Natural killer cell (primary cell): ENCODE measurements around the gene ELP4. TPM values are rescaled to one million over a fixed set of nuclear protein-coding genes. Genes with fewer than 3 reads are reported as not detected.

Experiments used
- ATAC-seq, 3 donors: fragments of 150-1000 bp in 2 of 3; fragments of 200-7000 bp in 1 of 3; cut with Tn5 transposase; 1 replicate in 1 of 3; 2 replicates in 2 of 3; pipeline ENCODE4 v1.10.0; 2021; ENCODE audit warnings: mild to moderate bottlenecking in 2 of 3, moderate library complexity in 2 of 3
- DNase-seq, 2 donors: peaks; one replicate each; pipeline versions ENCODE4 v3.0.0 to v3.0.0-alpha.2; 2013 to 2021; ENCODE audit warnings: mixed read lengths in 1 of 2
- H3K27ac ChIP-seq: one replicate; pipeline ENCODE4 v1.5.1; 2013; ENCODE audit warnings: mild to moderate bottlenecking, low read length
- H3K27me3 ChIP-seq: one replicate; pipeline ENCODE4 v1.6.1; 2013; ENCODE audit warnings: low read length; ENCODE audit not compliant: control insufficient read depth, insufficient read depth
- H3K36me3 ChIP-seq: one replicate; pipeline ENCODE4 v1.6.1; 2013; ENCODE audit warnings: low read length; ENCODE audit not compliant: control insufficient read depth, insufficient read depth
- H3K4me1 ChIP-seq: one replicate; pipeline ENCODE4 v1.6.1; 2013; ENCODE audit warnings: low read length; ENCODE audit not compliant: control insufficient read depth, insufficient read depth
- H3K4me3 ChIP-seq: one replicate; pipeline ENCODE4 v1.5.1; 2013; ENCODE audit warnings: low read length
- H3K9me3 ChIP-seq: one replicate; pipeline ENCODE4 v1.6.1; 2013; ENCODE audit warnings: low read length; ENCODE audit not compliant: control insufficient read depth, insufficient read depth
- H3K27ac Mint-ChIP-seq, 2 donors: one replicate each; pipeline ENCODE4 v1.8.0; 2022; ENCODE audit warnings: mild to moderate bottlenecking in 2 of 2, mixed read lengths in 2 of 2, moderate library complexity in 1 of 2
- H3K27me3 Mint-ChIP-seq, 2 donors: one replicate each; pipeline ENCODE4 v1.8.0; 2022; ENCODE audit warnings: low read depth in 2 of 2, mixed read lengths in 2 of 2
- H3K36me3 Mint-ChIP-seq: one replicate; pipeline ENCODE4 v1.8.0; 2022; ENCODE audit warnings: mixed read lengths
- H3K4me1 Mint-ChIP-seq, 2 donors: one replicate each; pipeline ENCODE4 v1.8.0; 2022; ENCODE audit warnings: mixed read lengths in 2 of 2
- H3K4me3 Mint-ChIP-seq: one replicate; pipeline ENCODE4 v1.8.0; 2022; ENCODE audit warnings: mild to moderate bottlenecking, moderate library complexity, mixed read lengths
- H3K9me3 Mint-ChIP-seq, 2 donors: one replicate each; pipeline ENCODE4 v1.8.0; 2022; ENCODE audit warnings: mixed read lengths in 2 of 2
- CTCF ChIP-seq: fragments of 200-600 bp; IDR thresholded peaks from one replicate; pipeline ENCODE4 v1.8.0; 2022; ENCODE audit warnings: antibody characterized with exemption
- WGBS: methylation state at CpG from one replicate; pipeline ENCODE4 v1.1.7; 2013; ENCODE audit warnings: missing lambda C conversion rate; ENCODE audit not compliant: insufficient coverage; 5-methylcytosine and 5-hydroxymethylcytosine counted together
- intact Hi-C: fragments of 100-400 bp; cut with micrococcal nuclease; formaldehyde crosslinking; loops from one replicate; pipeline ENCODE4 v1.14.2; 2022
- total RNA-seq, 4 donors: library from RNA; stranded (reverse); fragments of 120-200 nt in 1 of 4; gene quantifications; one replicate each; pipeline versions ENCODE4 v1.2.3 to v1.2.4, GENCODE V29; 2013 to 2022

ELP4 gene
- total RNA-seq, 3 donors from 2014 or later (not counting 1 experiment from before 2014, with no cell fraction given): 22.8 to 29.6 (median 23.4) TPM

GRCh38 chr11:31802609-31802989, 293.0 kb downstream of the ELP4 start:
- intact Hi-C loops: no loop called here
- Histone ChIP-seq H3K4me3 (no peak overlapping the region), H3K27ac (no peak overlapping the region), H3K36me3 (no peaks in the 10 kb centered on the region), H3K27me3 (peaks cover 78% of the 10 kb centered on the region), H3K4me1 (peaks cover 32% of the 10 kb centered on the region), H3K9me3 (peaks cover 22% of the 10 kb centered on the region)
- Mint-ChIP-seq H3K27ac (no peak overlapping the region), H3K4me1 (peaks cover 26 to 48% of the 10 kb centered on the region in 2 donors), H3K36me3 (peaks cover 58% of the 10 kb centered on the region), H3K4me3 (peak overlapping the region; percentile 19), H3K9me3 (peaks cover 3 to 5% of the 10 kb centered on the region in 2 donors), H3K27me3 (peaks cover 72 to 78% of the 10 kb centered on the region in 2 donors)
- TF ChIP-seq CTCF: no peak
- 9% methylated on average over 20 of the region's 20 CpGs for WGBS
- ATAC-seq: no peak
- DNase-seq: no peak

- ATAC-seq: peak in 1 of 3 donors; percentile 57
- Mint-ChIP-seq H3K36me3 (peaks cover 64% of the 10 kb centered on the region), H3K27me3 (peaks cover 74 to 80% of the 10 kb centered on the region in 2 donors), H3K27ac (peak overlapping the region in 1 of 2 donors; percentile 16), H3K4me3 (peak overlapping the region; percentile 80), H3K9me3 (peaks cover 3 to 5% of the 10 kb centered on the region in 2 donors), H3K4me1 (peaks cover 26 to 44% of the 10 kb centered on the region in 2 donors)
- DNase-seq: peak in 1 of 2 donors; percentile 6
- H3K27ac ChIP-seq: no peak overlapping the region
- intact Hi-C loops: no loop called here
- peaks cover 32% of the 10 kb centered on the region for H3K4me1 ChIP-seq
- H3K9me3 ChIP-seq: peaks cover 23% of the 10 kb centered on the region
- H3K36me3 ChIP-seq: no peaks in the 10 kb centered on the region
- no peak for TF ChIP-seq CTCF
- 3% methylated on average over 20 of the region's 24 CpGs for WGBS
- peaks cover 83% of the 10 kb centered on the region for H3K27me3 ChIP-seq
- no peak overlapping the region for H3K4me3 ChIP-seq
These were observed 293.6 kb downstream of the ELP4 start for GRCh38 chr11:31802990-31803812.

- Histone ChIP-seq H3K27ac (no peak overlapping the region), H3K27me3 (peaks cover 83% of the 10 kb centered on the region), H3K36me3 (no peaks in the 10 kb centered on the region), H3K4me1 (peaks cover 26% of the 10 kb centered on the region), H3K9me3 (peaks cover 23% of the 10 kb centered on the region), H3K4me3 (no peak overlapping the region)
- H3K4me1 Mint-ChIP-seq: peaks cover 29 to 45% of the 10 kb centered on the region in 2 donors
- intact Hi-C loops: no loop called here
- peaks cover 79 to 86% of the 10 kb centered on the region in 2 donors for H3K27me3 Mint-ChIP-seq
- peaks cover 64% of the 10 kb centered on the region for H3K36me3 Mint-ChIP-seq
- no peak for ATAC-seq
- peaks cover 3 to 5% of the 10 kb centered on the region in 2 donors for H3K9me3 Mint-ChIP-seq
- peak in 1 of 2 donors; percentile 6 for DNase-seq
- TF ChIP-seq CTCF: no peak
- whole genome bisulfite sequencing: 7% methylated on average over 12 of the region's 13 CpGs
- peak overlapping the region in 1 of 2 donors; percentile 16 for H3K27ac Mint-ChIP-seq
- H3K4me3 Mint-ChIP-seq: peak overlapping the region; percentile 80
These were observed 294.3 kb downstream of the ELP4 start for GRCh38 chr11:31803813-31804311.
